NB4 (cell line): ENCODE data around the gene SDK2.

Source experiments
- CTCF ChIP-seq: IDR thresholded peaks from one replicate; pipeline ENCODE4 v1.5.1; 2012; ENCODE audit warnings: low read depth, low read length
- POLR2A ChIP-seq: IDR thresholded peaks from 2 replicates; pipeline ENCODE4 v1.6.1; 2011; ENCODE audit warnings: mild to moderate bottlenecking; ENCODE audit not compliant: insufficient read length; ENCODE audit errors: extremely low read depth

DNA sequence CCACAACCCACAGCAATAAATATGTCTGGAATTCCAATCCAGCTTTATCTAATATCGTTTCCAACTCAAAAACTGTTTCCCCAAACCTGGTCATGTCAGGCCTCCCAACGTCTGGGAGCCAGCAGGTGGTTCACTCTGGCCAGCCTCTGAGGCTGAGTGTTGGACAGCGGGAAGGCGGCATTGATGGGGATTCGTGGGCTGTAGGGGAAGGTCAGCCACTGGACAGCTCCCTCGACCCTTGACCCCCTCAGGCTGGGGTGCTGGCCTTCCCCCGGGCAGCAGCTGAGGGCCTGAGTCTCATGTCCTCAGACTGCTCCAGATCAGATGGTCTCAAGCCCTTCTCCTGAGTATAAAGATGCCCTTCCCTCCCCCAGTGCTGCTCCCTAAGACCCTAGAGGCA, 50.2 kb downstream of the SDK2 start:
- TF ChIP-seq CTCF (no peak), POLR2A (no peak)
